Measurements from ENCODE around the gene NKG7.
A peak's percentile ranks its signal among the peaks of the same experiment; 100 is the strongest.

The NKG7 gene

GRCh38 chr19:51364200-51365106 lies 8.0 kb downstream of the NKG7 start (continued):
- TF ChIP-seq CSRNP3 (CRISPR knock-in tag; IDR thresholded peaks at IDR 0.05), result no peak

GRCh38 chr19:51361239-51361638 lies 11.2 kb downstream of the NKG7 start:
- TF ChIP-seq TSHZ2 (CRISPR knock-in tag; IDR thresholded peaks at IDR 0.05) (no peak), ZNF565 (CRISPR knock-in tag; conservative IDR thresholded peaks at IDR 0.05; ENCODE audit: low read depth) (no peak), PPARA (CRISPR knock-in tag; IDR thresholded peaks at IDR 0.05; ENCODE audit: borderline replicate concordance) (no peak), ISL1 (CRISPR knock-in tag; IDR thresholded peaks at IDR 0.05) (no peak), ZNF8 (CRISPR knock-in tag; IDR thresholded peaks at IDR 0.05) (no peak), SNAI2 (CRISPR knock-in tag; IDR thresholded peaks at IDR 0.05) (no peak), OSR1 (CRISPR knock-in tag; IDR thresholded peaks at IDR 0.05) (no peak), ZFP30 (CRISPR knock-in tag; IDR thresholded peaks at IDR 0.05) (no peak), RARB (CRISPR knock-in tag; IDR thresholded peaks at IDR 0.05) (no peak), GLIS3 (CRISPR knock-in tag; IDR thresholded peaks at IDR 0.05) (no peak), PATZ1 (CRISPR knock-in tag; IDR thresholded peaks at IDR 0.05; ENCODE audit: borderline replicate concordance) (no peak), ZFP3 (CRISPR knock-in tag; IDR thresholded peaks at IDR 0.05) (no peak), CSDC2 (CRISPR knock-in tag; IDR thresholded peaks at IDR 0.05) (no peak), CREB5 (CRISPR knock-in tag; IDR thresholded peaks at IDR 0.05; ENCODE audit: low read depth) (no peak), ZNF70 (CRISPR knock-in tag; IDR thresholded peaks at IDR 0.05) (no peak), BACH2 (CRISPR knock-in tag; IDR thresholded peaks at IDR 0.05; ENCODE audit: borderline replicate concordance) (no peak), ZC3H10 (CRISPR knock-in tag; IDR thresholded peaks at IDR 0.05) (no peak)
- no peak for ATAC-seq

- TF ChIP-seq PATZ1 (CRISPR knock-in tag; IDR thresholded peaks at IDR 0.05; ENCODE audit: borderline replicate concordance) (no peak), CSDC2 (CRISPR knock-in tag; IDR thresholded peaks at IDR 0.05) (no peak), ZNF565 (CRISPR knock-in tag; conservative IDR thresholded peaks at IDR 0.05; ENCODE audit: low read depth) (no peak), BACH2 (CRISPR knock-in tag; IDR thresholded peaks at IDR 0.05; ENCODE audit: borderline replicate concordance) (no peak), ISL1 (CRISPR knock-in tag; IDR thresholded peaks at IDR 0.05) (no peak)
- peak; percentile 73 for ATAC-seq
These were observed 13.2 kb downstream of the NKG7 start for GRCh38 chr19:51359294-51359693.

GRCh38 chr19:51357952-51358351 lies 14.5 kb downstream of the NKG7 start:
- no peak for TF ChIP-seq ZFP3 (CRISPR knock-in tag; IDR thresholded peaks at IDR 0.05)
- no peak for TF ChIP-seq ARNTL (CRISPR knock-in tag; IDR thresholded peaks at IDR 0.05; ENCODE audit: borderline replicate concordance, low read depth)
- TF ChIP-seq ISL1 (CRISPR knock-in tag; IDR thresholded peaks at IDR 0.05), result no peak
- TF ChIP-seq OSR1 (CRISPR knock-in tag; IDR thresholded peaks at IDR 0.05), result no peak
- no peak for TF ChIP-seq ZNF70 (CRISPR knock-in tag; IDR thresholded peaks at IDR 0.05)
- TF ChIP-seq ESRRG (CRISPR knock-in tag; IDR thresholded peaks at IDR 0.05), result no peak
- no peak for TF ChIP-seq ZC3H10 (CRISPR knock-in tag; IDR thresholded peaks at IDR 0.05)
- no peak for TF ChIP-seq GLIS3 (CRISPR knock-in tag; IDR thresholded peaks at IDR 0.05)
- TF ChIP-seq PATZ1 (CRISPR knock-in tag; IDR thresholded peaks at IDR 0.05; ENCODE audit: borderline replicate concordance), result no peak
- no peak for TF ChIP-seq ZNF8 (CRISPR knock-in tag; IDR thresholded peaks at IDR 0.05)
- TF ChIP-seq SNAI2 (CRISPR knock-in tag; IDR thresholded peaks at IDR 0.05), result no peak
- TF ChIP-seq CSDC2 (CRISPR knock-in tag; IDR thresholded peaks at IDR 0.05), result no peak
- TF ChIP-seq CSRNP3 (CRISPR knock-in tag; IDR thresholded peaks at IDR 0.05), result no peak
- TF ChIP-seq TOX (CRISPR knock-in tag; IDR thresholded peaks at IDR 0.05; ENCODE audit: borderline replicate concordance), result no peak
- no peak for TF ChIP-seq BACH2 (CRISPR knock-in tag; IDR thresholded peaks at IDR 0.05; ENCODE audit: borderline replicate concordance)
- no peak for ATAC-seq
